AG09309 (cell line): ENCODE results near the gene RTRAF.

Source experiments
- DNase-seq: peaks from one replicate; pipeline ENCODE4 v3.0.0-alpha.2; 2010; ENCODE audit warnings: low read depth
- H3K4me3 ChIP-seq: 2 replicates; pipeline ENCODE4 v1.5.1; 2011; ENCODE audit warnings: mild to moderate bottlenecking, low read depth, low read length, moderate library complexity; ENCODE audit not compliant: control insufficient read depth
- CTCF ChIP-seq: IDR thresholded peaks from 2 replicates; pipeline ENCODE4 v1.5.1; 2011; ENCODE audit warnings: mild to moderate bottlenecking, low read depth, low read length, inconsistent platforms; ENCODE audit not compliant: insufficient read depth, control insufficient read depth; ENCODE audit errors: missing control alignments

The RTRAF gene

DNA sequence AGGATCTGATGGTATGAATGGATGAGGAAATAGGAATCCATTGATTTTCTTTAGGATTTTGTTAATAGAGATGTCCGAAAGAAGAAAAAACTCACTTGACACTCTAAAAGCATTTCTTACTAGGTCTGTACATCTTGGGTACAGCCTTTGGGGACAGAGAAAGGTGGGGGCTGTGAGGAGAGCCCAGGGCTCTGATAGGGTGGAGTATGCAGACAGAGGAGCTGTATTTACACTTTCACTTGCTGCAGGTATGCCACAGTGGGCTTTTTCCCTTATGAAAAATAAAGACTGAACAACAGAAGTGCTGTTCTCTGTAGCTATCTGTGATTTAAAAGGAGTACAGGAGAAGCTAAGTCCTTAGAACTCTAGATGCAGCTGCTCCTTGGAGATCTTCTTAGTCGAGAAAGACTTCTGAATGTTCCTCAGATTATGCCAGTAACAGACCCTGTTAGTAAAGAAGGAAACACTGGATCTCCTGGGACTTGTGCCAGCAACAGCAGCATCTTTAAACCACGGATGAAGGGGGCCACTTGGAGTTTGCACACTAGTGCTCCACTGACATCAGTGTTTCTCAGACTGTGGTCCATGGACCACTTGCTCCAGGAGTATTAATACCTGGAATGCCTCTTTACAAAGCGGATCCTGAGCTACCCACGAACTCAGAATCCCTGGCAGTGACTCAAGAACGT is 19.4 kb upstream of the RTRAF start:
- H3K4me3 ChIP-seq = no peak overlapping the region
- DNase-seq = no peak
- TF ChIP-seq CTCF = no peak

GRCh38 chr14:51972566-51972965 is 16.8 kb upstream of the RTRAF start:
- H3K4me3 ChIP-seq = no peak overlapping the region
- TF ChIP-seq CTCF = no peak
- DNase-seq = no peak

DNA sequence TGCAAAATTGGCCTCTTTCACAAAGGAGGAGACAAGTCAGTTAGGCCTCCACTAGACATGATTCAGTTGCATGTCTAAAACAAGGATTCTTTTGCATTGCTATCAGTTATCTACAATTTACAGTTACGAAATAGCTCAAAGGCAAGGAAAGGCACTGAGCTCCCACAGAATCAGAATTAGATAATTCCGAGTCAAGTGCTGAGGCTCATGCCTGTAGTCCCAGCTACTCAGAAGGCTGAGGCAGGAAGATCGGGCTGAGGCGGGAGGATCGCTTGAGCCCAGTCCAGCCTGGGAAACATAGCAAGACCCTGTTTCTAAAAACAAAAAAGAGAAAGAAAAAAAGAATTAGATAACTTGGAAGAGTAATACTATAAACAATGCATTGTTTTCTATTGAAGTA is 12.3 kb upstream of the RTRAF start:
- no peak for DNase-seq
- no peak overlapping the region for H3K4me3 ChIP-seq

DNA sequence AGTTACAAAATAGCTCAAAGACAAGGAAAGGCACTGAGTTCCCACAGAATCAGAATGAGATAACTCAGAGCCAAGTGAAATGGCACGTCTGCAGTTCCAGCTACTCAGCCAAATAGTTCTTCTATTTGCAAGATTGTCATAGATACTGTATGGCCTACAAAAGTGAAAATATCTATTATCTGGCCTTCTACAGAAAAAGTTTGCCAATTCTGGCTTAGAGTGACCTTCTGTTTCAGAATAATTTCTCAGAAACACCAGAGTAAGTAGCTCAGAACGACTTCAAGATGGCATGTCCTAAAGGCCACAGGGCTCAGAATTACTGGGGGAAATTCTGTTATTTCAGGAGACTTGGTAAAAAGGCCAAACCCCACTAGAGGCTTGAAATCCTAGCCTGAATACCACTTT is 10.7 kb upstream of the RTRAF start:
- no peak for TF ChIP-seq CTCF
- no peak for DNase-seq
- no peak overlapping the region for H3K4me3 ChIP-seq

More for the DNA sequence above, 12.3 kb upstream of the RTRAF start:
- no peak for TF ChIP-seq CTCF

DNA sequence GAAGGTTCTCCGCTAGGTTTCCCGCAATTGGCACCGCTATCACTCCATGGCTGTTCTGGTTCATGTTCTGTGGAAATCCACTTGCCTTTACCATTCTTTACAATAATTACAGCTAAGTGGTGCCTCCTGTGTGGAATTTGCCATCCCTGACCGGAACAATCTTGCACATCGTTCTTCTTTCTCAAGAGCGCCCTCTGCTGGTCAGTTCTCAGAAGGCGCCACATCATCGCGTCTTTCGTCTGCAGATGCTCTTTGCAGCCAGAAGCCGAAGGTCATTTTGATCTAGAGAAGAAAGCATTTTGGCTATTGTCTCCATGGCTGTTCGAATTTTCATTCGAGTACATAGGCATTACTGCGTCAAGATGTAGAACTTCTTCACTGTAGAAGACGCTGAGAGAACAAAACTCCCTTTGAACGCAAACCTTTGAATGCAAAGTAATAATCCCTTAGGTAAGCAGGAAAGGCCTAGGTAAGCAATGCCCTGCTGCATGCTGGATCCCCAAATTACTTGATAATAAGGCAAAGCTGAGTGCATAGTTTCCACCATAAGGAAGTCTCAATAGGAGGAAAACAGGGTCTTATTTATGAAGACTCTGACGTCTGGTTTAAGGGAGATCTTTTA is 10.1 kb upstream of the RTRAF start:
- peak; percentile 86 for TF ChIP-seq CTCF
- DNase-seq = no peak
- no peak overlapping the region for H3K4me3 ChIP-seq

GRCh38 chr14:51981218-51981854 is 8.0 kb upstream of the RTRAF start:
- DNase-seq = no peak
- H3K4me3 ChIP-seq = no peak overlapping the region
- no peak for TF ChIP-seq CTCF
